RKO (cell line): ENCODE data around the gene PALMD.
A peak's percentile ranks its signal among the peaks of the same experiment; 100 is the strongest.

ENCODE experiments used
- DNase-seq: peaks from one replicate; pipeline ENCODE4 v3.0.0-alpha.2; 2016; ENCODE audit warnings: low spot score

Gene PALMD

GRCh38 chr1:99659755-99660210 lies 13.9 kb downstream of the PALMD start:
- DNase-seq: peak; percentile 29

- DNase-seq: no peak
Observed at GRCh38 chr1:99660496-99660895, 14.6 kb downstream of the PALMD start.

DNA sequence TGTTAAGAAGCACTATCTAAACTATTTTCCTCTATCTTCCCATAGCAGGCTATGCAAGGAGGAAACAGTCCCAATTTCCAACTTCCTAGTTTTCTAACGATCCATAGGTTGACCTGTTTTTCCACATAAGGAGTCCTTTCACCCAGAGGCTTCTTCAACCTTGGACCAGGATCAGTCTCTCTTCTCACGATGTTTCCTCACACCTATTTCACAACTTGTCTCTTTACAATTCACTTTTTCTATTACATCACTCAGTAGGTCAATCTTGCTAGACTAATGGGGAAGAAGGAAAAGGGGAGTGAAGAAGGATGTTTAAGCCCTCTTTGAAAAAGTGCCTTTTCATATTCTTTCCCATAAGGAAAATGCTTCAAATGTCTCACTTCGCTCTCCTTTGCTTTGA lies 15.9 kb downstream of the PALMD start:
- no peak for DNase-seq

DNA sequence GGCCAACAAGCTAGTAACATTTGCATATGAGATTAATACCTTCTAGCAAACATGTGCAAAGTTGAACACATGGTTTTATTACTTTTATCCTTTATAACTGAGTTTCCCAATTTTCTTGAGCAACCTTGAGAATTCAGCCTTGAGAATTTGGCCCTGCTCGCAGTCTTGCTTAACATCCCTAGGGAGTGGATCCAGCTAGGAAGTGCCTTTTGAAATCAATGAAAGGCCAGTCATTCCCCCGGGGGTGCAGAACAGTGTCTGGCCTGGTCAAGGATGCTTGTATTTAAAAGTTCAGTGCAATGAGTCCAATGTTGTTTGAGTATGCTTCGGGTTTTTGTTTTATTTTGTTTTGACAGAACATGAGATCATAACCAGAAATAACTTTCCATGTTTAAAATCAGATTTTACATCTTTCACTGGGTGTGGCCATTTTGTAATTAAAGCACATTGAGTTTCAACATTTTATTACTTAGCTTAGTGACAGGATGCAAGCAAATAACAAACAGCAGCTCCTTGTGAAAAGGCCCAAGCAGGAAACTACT lies 16.7 kb downstream of the PALMD start:
- no peak for DNase-seq

- no peak for DNase-seq
Observed at GRCh38 chr1:99663501-99663900, 17.6 kb downstream of the PALMD start.

GRCh38 chr1:99665212-99665611 lies 19.3 kb downstream of the PALMD start:
- no peak for DNase-seq

- DNase-seq: no peak
Observed at GRCh38 chr1:99669376-99669775, 23.5 kb downstream of the PALMD start.

DNA sequence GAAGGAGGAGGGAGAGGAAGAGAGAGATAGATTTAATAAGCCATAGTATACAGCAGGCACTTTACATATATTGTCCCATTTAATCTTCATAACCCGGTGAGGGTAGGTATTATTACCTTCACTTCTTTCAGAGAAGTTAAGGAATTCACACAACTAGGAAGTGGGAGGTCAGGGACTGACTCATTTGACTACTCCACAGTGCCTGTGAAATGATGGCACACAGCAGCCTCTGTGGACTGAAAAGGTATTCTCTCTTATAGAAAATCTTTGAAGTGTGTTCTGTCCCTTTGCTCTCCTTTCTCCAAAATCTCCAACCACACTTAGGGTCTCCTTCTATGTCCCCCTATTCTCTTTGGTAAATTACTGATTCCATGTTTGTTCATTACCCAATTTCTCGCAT lies 23.9 kb downstream of the PALMD start:
- no peak for DNase-seq

- no peak for DNase-seq
Observed at GRCh38 chr1:99670583-99670982, 24.7 kb downstream of the PALMD start.

DNA sequence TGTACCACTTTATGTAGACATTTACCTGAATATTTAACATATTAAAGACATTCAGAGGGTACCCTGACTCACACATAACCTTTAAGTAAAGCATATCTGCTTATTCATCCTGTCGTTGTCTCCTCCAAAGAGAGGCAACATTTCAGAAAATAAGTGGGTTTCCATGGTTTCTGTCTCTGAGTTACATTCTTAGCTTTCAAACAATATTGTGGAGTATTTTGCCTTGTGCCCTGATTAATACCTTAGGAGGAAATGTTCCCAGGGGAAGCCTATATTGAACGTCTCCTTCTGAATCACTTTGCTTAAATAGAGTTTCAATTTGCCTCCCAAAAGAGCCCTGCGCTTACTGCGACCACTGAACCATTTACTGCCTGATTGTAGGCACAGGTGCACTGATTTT lies 26.1 kb downstream of the PALMD start:
- DNase-seq: no peak

DNA sequence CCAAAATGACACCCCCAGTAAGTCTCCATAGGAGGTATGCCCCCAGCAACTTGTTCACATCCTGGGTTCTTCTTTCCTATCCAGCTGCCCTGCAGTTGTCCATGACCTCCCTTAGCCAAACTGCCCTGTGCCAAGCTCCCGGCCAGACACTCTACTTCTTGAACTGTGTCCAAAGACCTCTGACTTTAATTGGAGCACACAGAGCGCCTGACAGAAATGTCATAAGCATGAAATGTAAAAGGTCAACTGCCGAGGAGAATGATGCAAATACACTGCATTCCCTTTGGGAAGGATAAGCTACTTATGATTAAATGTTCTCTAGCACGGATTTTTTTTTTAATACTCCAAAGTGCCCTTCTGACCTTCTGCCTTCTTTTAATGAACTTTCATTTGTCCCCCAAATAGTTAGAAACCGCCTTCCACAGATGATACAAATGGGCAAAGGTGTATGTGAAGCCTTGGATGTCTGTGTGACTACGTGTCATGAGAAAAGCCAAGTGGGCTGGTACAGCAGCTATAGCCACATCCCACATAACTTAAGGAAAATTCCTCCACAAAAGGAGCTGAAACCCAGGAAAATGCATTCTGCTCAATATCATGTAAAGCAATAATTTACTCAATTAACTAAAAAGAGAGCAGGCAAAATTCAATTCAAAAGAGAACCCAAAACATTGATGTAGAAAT lies 26.8 kb downstream of the PALMD start:
- no peak for DNase-seq

- DNase-seq: no peak
Observed at GRCh38 chr1:99673315-99673714, 27.4 kb downstream of the PALMD start.

DNA sequence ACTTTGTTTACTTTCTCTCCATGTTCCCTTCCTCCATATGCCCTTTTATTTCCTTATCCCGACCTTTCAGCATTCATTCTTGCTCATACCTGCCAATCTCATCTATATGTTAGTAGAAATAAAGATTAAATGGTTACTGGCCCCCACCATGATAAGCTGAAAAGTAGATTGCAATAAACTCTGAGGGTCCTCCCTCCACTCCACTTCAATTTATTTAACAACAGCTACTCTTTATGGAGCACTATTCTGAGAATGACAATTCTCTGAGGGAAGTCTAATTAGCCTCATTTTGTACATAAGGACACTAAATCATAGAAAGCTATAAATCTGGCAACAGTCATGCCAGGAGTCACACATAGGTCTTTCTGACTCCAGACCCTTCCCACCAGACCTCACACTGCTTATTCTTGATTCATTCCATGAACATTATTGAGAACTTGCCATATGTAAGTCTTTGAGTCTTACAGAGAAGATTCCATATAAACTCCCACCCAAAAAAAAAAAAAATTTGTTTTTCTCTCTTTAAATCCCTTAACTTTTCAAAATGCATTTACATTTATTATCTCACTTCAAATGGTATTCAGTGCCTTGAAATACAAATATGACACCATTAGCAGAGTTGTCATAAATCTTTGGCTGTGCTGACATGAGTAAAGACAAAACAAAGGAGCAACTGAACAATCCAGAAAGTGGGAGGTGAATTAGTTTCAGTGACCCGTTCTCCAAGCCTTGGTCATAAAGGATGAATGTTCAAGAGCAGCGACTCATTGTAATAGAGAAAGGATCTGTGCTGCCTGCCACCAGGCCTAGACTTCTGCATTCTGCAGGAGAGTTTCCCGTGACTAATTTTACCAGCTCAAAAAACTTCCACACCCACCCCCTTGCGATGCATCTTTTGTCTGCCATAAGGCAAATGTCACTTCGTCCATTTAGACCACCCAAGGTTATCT lies 28.5 kb downstream of the PALMD start:
- DNase-seq: no peak

GRCh38 chr1:99675292-99675691 lies 29.4 kb downstream of the PALMD start:
- no peak for DNase-seq

- DNase-seq: no peak
Observed at GRCh38 chr1:99675994-99676393, 30.1 kb downstream of the PALMD start.

- DNase-seq: no peak
Observed at GRCh38 chr1:99676876-99677275, 31.0 kb downstream of the PALMD start.

DNA sequence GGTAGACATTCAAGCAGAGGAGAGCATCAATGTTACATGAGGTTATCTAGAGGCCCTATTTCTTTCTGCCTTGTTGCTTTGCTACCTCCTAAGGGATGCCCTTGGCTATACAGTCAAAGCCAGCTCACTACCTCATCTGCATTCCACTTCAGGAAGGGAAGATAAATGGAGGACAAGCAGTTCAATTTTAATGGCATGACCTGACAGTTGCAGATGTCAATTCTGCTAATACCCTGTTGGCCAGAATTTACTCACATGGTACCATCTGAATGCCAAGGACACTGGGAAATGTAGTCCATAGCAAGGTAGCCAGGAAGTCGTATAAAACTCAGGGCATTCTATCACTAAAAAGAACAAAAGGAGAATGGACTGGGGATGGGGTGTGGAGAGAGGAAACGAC lies 31.5 kb downstream of the PALMD start:
- DNase-seq: no peak

- no peak for DNase-seq
Observed at GRCh38 chr1:99680270-99680669, 34.4 kb downstream of the PALMD start.

DNA sequence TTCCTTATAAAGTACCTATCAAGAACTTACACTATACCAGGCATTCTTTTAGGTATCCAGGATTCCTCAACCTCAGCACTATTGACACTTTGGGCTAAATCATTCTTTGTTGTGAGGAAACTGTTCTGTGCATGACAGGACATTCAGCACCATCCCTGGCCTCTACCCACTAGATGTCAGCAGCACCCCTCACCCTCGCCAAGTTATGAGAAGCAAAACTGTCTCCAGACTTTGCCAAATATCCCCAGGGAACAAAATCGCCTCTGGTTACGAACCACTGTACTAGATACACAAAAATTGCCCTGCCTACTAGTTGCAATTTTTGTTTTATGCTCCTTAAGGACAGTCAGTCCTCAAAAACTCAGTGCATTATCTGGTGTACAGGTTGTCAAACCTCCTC lies 35.7 kb downstream of the PALMD start:
- no peak for DNase-seq

DNA sequence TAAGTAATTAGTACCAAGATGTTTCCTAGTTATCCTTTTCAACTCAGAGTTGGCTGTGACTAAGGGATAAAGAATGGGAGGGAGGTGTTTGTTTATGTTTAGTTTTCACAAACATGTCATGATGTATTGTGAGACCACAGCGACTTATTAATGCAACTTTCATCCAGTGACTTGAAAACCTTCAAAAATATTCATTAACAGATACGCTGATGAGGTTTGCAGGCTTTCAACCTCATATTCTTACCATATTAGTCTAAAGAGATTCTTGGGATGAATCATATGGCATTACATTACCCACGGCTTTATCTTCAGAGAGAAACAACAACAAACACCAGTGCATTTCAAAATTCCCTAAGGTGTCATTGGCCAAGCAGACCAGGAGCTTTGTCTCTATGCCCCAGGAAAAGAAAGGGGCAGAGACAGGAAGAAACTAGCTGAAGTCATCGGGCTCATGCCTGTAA lies 36.4 kb downstream of the PALMD start:
- no peak for DNase-seq

GRCh38 chr1:99685516-99686180 lies 39.7 kb downstream of the PALMD start:
- peak; percentile 78 for DNase-seq

DNA sequence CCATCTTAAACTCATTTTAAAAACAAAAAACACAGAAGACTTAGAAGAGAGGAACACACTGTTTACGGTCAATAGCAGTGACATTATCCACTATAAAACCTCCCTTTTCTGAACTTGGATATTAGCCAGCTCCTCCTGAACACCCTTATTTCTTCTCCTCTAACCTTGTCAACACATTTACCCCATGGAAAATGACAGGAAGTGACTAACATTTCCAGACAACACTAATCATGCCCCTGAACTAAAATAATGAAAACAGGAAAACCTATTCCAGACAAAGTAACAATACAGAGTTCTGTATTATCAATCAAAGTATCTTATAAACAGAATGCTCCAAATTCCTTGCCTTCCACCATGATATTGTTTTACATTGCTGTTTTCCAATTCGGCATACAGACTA lies 45.3 kb downstream of the PALMD start:
- DNase-seq: no peak
